DMS153 treated with DMSO at 0.1 percent for 48 hours (cell line): Measurements from ENCODE around the gene SCN8A.
"Not testable (repeated sequence)": the region's sequence is repeated elsewhere in the genome, so short reads cannot be mapped to it uniquely, and the experiment has no call there.

ENCODE experiments used
- DNase-seq: peaks from one replicate; lab custom pipeline; 2025; ENCODE audit not compliant: unreplicated experiment; lab: John Stamatoyannopoulos, UW

SCN8A gene

GRCh38 chr12:51622564-51622963, 31.5 kb downstream of the SCN8A start:
- no peak for DNase-seq

- DNase-seq: no peak
Observed at GRCh38 chr12:51625370-51625769, 34.3 kb downstream of the SCN8A start.

GRCh38 chr12:51626115-51626514, 35.1 kb downstream of the SCN8A start:
- no peak for DNase-seq

GRCh38 chr12:51626629-51627028, 35.6 kb downstream of the SCN8A start:
- DNase-seq: no peak

- no peak for DNase-seq
Observed at GRCh38 chr12:51630256-51630880, 39.3 kb downstream of the SCN8A start.

- no peak for DNase-seq
Observed at GRCh38 chr12:51630986-51631385, 40.0 kb downstream of the SCN8A start.

GRCh38 chr12:51631591-51631990, 40.6 kb downstream of the SCN8A start:
- DNase-seq: no peak

GRCh38 chr12:51632623-51633022, 41.6 kb downstream of the SCN8A start:
- no peak for DNase-seq

- no peak for DNase-seq
Observed at GRCh38 chr12:51635346-51635745, 44.3 kb downstream of the SCN8A start.

- no peak for DNase-seq
Observed at GRCh38 chr12:51636581-51636980, 45.5 kb downstream of the SCN8A start.

- no peak for DNase-seq
Observed at GRCh38 chr12:51636986-51637385, 46.0 kb downstream of the SCN8A start.

- DNase-seq: no peak
Observed at GRCh38 chr12:51639361-51639760, 48.3 kb downstream of the SCN8A start.

GRCh38 chr12:51642286-51642685, 51.3 kb downstream of the SCN8A start:
- DNase-seq: no peak

- DNase-seq: no peak
Observed at GRCh38 chr12:51643951-51644350, 52.9 kb downstream of the SCN8A start.

GRCh38 chr12:51644691-51645090, 53.7 kb downstream of the SCN8A start:
- not testable (repeated sequence) for DNase-seq

GRCh38 chr12:51645961-51646360, 54.9 kb downstream of the SCN8A start:
- no peak for DNase-seq

- no peak for DNase-seq
Observed at GRCh38 chr12:51647647-51648046, 56.6 kb downstream of the SCN8A start.

GRCh38 chr12:51653431-51653830, 62.4 kb downstream of the SCN8A start:
- no peak for DNase-seq

GRCh38 chr12:51661199-51661598, 70.2 kb downstream of the SCN8A start:
- DNase-seq: no peak

- DNase-seq: no peak
Observed at GRCh38 chr12:51661836-51662235, 70.8 kb downstream of the SCN8A start.

GRCh38 chr12:51662728-51663154, 71.7 kb downstream of the SCN8A start:
- no peak for DNase-seq

GRCh38 chr12:51663390-51663789, 72.4 kb downstream of the SCN8A start:
- DNase-seq: no peak

GRCh38 chr12:51666696-51667095, 75.7 kb downstream of the SCN8A start:
- no peak for DNase-seq
